Dermis blood vessel endothelial cell (primary cell): ENCODE data around the gene GPC2. TPM values are rescaled to one million over a fixed set of nuclear protein-coding genes. Genes with fewer than 3 reads are reported as not detected.

Source experiments
- DNase-seq: peaks from one replicate; pipeline ENCODE4 v3.0.0; 2010
- total RNA-seq: library from RNA; depleted of rRNA; stranded (reverse); fragments of >200 nt; gene quantifications from 2 replicates; pipeline ENCODE4 v1.2.3, GENCODE V29; 2014

Gene GPC2
- total RNA-seq, 1 donor from 2014 or later = 4.4 TPM

DNA sequence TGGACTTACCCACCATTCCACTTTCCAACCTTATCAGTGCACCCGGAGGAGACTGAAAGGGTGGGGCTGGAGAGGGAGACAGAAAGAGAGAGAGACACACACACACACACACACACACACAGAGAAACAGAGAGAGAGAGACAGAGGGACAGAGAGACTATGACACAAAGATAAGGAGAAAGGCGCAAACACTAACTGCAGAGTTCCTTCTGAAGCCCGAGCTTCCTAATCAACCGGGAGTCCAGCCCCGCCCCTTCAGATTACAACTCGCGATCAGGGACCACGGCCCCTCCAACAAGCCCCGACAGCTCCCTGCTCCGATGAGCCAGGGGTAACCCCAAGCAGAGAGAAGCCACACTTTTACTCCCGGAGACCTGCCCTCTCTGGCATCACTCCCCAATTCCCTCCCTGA lies 9.3 kb downstream of the GPC2 start:
- DNase-seq = no peak

DNA sequence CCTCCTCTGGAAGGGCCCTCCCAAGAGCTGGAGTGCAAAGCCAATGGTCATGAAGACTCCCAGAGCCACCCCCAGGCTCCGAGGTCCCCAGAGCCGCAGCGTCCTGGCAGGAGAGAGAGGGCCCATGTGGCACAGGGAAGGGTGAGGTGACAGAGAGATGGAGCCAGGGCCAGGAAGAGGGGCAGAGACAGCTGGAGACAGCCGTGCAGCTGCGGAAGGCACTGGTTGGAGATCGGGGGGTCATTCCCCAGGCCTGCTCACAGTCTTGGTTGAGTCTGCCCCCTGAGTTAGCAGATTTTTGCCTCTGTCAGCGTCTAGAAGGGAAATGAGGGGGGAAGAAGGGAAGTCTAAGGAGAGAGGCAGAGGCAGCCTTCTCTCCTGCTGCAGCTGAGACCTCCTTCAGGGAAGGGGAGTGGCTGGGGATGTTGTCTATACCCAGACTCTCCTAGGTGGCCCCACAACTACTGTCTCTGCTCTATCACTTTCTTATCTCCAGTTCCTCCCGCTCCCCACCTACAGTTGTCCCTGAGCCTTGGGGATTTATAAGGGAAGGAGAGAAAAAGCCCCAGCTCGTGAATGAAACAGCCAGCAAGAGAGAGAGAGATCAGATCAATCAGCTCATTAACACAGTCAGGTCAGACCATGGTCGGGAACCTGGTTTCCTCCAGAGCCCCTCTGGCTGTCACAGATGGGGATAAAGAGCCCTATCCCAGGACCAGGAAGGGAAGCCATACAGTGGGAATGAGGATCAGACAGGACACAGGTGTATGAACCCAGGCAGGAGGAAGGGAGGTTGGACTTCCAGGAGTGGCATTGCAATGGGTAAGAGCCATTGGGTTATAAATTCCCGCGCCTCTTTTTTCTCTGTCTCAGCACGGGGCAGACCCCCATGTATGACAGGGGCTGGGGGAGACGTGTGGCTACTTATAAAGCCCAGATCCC lies 9.9 kb downstream of the GPC2 start:
- no peak for DNase-seq

DNA sequence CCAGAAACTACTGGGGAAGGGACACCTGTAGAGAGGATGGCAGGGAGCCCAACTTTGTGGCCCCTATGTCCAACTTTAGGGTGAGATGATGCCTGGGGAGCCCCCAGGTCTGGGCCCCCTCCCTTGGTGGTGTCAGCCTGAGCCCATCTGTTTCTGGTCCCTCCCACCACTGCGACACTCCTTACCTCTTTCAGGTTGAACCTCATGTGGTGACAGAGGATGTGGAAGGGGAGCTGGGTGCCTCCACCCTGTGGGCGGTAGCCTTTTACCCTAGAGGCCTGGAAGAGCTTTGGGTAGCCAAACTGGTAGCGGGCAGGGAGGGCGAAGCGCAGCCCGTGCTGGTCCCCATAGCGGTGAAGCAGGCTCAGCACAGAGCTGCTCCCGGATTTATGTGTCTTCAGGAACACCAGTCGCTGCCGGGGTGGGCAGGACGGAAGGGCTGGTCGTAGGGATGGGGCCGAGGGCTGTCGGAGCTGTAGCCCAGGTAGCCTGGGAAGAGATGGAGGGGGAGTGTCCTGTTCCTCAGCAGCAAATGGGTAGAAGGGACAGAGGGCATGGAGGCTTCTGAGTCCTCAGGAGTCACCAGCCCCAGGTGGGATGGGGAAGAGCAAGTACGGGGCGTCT lies 10.8 kb downstream of the GPC2 start:
- no peak for DNase-seq

- DNase-seq = no peak
Measured at GRCh38 chr7:100163871-100164270, 13.3 kb downstream of the GPC2 start.

GRCh38 chr7:100163006-100163531 lies 14.1 kb downstream of the GPC2 start:
- no peak for DNase-seq

DNA sequence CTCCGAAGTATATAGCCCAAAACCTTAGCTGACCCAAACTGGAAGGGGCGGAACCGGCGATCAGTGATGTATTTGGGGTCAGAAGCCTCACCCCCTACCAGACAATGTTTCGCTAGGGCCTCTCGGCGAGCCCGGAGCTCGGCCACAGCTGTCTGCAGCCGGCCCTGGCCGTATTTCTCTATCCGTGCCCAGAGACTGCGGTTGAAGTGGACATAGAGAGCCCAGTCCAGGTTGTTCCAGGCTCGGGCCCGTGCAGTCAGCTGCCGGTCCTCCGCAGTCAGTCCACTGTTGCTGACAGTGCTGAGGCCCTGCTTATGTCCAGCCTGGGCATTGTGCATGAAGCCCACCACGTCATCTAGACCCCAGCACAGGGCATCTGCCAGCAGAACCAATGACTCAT lies 17.1 kb downstream of the GPC2 start:
- DNase-seq = no peak

DNA sequence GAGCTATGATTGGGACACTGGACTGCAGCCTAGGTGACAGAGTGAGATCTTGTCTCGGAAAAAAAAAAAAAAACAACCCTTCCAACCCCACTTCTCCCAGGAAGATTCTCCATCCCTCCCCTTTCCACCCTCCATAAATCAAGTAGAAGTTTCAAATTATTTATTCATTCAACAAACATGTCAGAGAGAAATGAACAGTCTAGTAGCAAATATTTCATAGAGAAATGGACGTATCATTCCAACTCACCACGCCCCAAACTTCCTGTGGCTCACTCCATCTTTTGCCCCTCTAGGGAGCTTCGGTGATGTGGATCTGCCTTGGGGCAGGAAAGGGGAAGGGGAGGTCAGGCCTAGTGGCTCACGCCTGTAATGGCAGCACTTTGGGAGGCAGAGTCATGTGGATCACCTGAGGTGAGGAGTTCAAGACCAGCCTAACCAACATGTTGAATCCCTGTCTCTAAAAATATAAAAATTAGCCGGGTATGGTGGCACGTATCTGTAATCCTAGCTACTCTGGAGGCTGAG lies 18.0 kb downstream of the GPC2 start:
- no peak for DNase-seq

- DNase-seq = peak; percentile 71
Measured at GRCh38 chr7:100158229-100159098, 18.7 kb downstream of the GPC2 start, which contains the start of gene TRAPPC14. TSS of gene TRAPPC14 (minus strand) at chr7:100158723. CDS start at chr7:100158499, 224 bp downstream.

GRCh38 chr7:100157334-100158228 lies 19.6 kb downstream of the GPC2 start:
- peak; percentile 68 for DNase-seq

DNA sequence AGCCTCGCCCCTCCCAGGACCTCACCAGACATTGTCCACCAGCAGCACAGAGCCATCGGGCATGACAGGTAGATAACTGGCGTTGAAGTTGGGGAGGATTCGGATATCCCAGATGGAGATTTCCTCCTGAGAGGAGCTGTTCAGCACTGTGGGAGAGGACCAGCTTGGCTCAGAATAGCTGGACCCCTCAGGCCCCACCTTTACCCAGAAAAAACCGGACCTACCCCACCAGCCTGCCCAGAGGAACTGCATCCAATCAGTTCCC lies 20.2 kb downstream of the GPC2 start:
- DNase-seq = no peak

DNA sequence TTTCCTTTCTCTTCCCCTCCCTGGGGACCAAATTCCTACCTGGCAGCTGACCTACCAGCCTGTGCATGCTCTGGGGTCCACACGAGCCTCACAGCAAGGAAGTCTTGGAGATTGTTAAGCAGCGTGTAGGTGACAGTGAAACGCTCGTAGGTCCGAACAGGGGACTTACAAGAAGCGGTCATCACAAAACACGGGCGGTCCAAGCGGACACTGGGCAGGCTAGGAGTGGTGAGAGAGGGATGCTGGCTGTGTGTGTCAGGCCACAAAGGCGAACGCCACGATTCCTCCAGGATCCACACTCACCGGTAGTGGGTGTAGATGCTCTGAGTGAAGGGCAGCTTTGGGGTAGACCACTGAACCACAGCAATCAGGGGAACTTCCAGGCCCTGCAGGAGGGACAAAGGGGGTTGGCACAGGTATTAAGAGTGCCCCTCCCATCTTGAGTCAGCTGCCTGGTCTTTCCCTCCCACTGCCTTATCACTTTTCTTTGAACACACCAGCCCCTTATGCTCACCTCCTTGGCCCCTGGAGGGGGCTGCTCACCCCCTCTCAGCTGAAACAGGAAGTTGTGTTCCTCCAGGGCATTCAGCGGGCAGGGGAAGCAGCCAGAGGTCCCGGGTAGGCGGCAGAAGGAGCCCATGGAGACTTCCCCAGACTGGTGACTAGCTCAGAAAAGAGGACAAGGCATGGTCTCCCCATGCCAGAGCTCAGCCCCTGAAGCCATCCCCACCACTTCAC lies 20.7 kb downstream of the GPC2 start:
- DNase-seq = no peak

DNA sequence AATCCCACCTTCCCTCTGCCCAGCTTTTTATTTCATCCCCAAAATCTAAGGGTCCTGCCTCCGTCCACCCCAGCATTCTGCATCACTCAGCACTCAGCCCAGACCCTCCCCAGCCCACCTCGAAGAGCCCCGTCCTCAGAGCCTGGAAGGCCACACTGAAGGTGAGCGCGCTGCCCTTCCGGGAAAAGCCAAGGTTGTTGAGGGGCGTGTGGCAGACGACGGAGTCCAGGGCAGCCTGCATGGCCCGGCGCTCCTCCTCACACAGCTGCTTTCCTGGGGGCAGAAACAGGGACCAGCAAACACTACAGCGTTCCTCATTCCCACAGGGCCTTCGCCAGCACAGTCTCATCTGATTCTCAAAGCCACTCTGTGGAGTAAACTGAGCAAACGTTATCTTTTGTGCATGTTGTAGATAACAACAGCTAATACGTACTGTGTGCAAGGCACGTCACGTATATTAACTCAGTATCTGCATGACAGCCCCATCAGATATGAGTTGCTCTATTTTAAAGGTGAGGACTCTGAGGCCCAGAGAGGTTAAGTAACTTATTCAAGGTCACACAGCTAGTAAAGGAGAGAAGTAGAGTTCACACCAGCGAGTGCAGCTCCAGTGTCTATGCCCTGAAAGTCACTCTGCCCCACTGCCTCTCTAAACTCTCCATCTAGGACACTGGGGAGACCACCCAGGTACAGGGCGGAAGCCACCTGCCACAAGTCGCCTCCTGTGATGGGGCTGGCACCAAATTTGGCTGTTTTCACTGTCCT lies 21.4 kb downstream of the GPC2 start:
- DNase-seq = no peak

DNA sequence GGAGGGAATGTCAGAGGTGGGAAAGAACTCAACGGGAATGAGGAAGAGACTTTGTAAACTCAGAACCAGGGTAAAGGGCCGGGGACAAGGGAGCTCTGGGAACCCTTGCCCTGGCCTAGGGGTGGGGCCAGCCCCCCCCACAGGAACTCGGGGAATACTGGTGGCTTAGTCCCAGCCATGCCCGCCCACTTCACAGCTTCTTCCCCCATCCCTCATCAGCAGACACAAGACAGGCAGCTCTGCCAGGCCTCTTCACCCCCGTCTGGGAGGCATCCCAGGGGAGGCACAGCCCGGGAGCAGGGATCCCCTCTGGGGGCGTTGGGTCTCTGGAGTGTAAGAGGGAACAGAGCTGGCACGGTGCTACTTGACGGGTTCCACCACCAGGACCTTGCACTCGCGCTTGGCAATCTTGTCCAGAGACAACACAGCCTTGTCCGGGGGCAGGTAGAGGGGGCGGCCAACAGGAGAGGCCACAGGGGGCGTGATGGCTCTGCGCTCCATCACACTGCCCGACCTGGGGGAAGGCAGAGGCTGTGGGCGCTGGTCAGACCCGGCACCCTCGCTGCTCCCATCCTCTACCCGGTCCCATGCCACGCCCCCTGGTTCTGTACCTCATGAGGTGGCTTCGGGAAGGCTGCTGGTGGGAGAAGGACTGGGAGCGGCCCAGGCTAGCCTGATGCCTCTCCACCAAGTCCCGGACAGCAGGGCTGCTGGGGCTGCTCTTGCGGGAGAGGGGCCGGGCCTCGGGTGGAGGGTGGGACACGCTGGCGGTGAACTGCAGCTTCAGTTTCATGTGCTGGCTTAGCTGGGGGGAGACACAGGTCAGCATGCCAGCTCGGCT lies 22.3 kb downstream of the GPC2 start:
- DNase-seq = no peak

DNA sequence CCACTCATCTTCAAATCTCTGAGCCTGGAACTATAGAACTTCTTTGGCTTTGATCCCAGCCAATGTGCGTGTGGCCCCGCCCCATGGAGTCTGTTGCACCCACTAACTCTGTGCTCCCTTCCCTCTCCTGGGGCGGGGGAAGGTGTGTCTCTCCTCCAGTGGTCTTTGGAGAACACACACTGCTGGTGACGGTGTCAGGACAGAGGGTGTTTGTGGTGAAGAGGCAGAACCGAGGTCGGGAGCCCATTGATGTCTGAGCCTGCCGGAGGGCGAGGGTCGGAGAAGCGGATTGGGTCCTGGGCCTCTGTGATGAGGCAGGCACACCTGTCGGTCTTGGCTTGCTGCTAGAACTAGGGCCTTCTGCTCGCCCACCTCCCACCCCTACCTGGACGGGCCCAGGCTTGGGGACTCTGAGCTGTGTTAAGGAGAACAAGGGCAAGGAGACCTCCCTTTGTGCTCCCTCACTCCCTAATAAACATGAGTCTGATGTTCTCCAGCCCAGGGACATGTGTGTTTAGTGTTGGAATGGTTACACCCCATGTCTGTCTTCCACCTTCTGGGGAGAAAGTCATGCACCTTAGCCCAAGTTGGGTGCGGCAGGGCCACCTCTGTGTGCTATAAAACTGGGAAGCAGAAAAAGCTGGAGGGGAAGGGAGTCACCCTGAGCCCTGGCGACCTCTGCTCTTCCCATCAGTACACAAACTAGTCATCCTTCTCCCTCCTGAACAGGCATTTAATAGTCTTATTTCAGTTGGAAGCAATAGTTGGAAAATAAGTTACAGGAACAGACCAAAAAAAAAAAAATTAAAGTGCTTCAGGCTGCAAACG lies 23.3 kb downstream of the GPC2 start:
- no peak for DNase-seq

- DNase-seq = no peak
Measured at GRCh38 chr7:100152937-100153666, 24.1 kb downstream of the GPC2 start.

DNA sequence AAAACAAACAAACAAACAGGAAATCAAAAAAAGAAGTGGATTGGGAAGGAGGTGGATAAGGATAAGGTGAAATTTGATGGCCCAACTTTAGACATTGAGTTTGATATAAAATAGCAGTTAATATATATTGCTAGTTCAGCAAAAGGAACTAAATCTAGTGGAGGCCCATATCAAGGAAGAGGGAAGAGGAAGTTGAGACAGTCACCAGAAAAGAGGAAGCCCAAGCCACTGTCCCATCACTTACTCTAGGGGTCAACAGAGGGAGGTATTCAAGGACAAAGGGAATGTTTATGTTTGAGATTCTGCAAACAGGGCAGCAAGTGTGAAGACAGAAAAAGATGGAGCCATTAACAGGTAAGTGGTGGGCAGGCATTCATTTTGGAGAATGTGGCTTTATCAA lies 24.8 kb downstream of the GPC2 start:
- no peak for DNase-seq

- peak; percentile 99 for DNase-seq
Measured at GRCh38 chr7:100148559-100149328, 28.4 kb downstream of the GPC2 start, which contains the start of gene LAMTOR4. TSS of gene LAMTOR4 (plus strand) at chr7:100148918. CDS start at chr7:100148973, 55 bp downstream.
